ENCODE results near the gene PSMB3.
A peak's percentile ranks its signal among the peaks of the same experiment; 100 is the strongest.

PSMB3 gene

DNA sequence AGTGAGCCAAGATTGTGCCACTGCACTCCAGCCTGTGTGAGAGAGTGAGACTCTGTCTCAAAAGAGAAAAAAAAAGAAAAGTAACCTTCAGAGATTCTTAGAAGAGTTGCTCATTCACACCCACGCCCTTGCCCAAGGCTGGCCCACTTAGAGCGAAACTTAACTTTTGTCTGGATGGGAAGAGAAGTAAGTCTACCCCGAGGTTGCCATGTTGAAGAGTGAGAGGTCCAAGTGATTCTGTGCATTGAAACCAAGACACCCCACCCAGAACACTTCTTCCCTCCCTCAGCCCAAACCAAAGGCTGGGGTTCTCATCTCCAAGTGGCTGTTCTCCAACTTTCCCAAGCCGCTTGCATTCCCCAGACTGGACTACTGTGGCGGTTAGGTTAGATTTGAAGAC is 24.8 kb upstream of the PSMB3 start:
- Histone ChIP-seq H3K27ac (ENCODE audit: low read depth, low read length, poor library complexity, severe bottlenecking) (peak overlapping the region; percentile 4), H3K4me3 (ENCODE audit: low read depth, low read length, poor library complexity, severe bottlenecking) (no peak overlapping the region), H3K9me2 (ENCODE audit: low read depth, low read length) (no peaks in the 10 kb centered on the region), H3K9me3 (ENCODE audit: low read length) (no peaks in the 10 kb centered on the region), H2AFZ (ENCODE audit: low read length) (no peak overlapping the region), H3K4me1 (ENCODE audit: insufficient read depth, low read length, severe bottlenecking) (peaks cover 37% of the 10 kb centered on the region), H3K9ac (ENCODE audit: low read length) (no peak overlapping the region), H3K79me2 (ENCODE audit: insufficient read depth, low read length) (no peaks in the 10 kb centered on the region), H3K27me3 (ENCODE audit: insufficient read depth, low read length) (no peaks in the 10 kb centered on the region), H3K4me2 (ENCODE audit: low read length) (no peak overlapping the region), H3K36me3 (ENCODE audit: insufficient read depth, low read length) (peaks cover 16% of the 10 kb centered on the region; the same call in 1 of the 2 replicates), H3F3A (ENCODE audit: insufficient read depth, low read length) (no peaks in the 10 kb centered on the region), H4K20me1 (ENCODE audit: insufficient read depth, low read length) (no peaks in the 10 kb centered on the region)
- TF ChIP-seq CTCF (IDR thresholded peaks at IDR 0.05; ENCODE audit: low read length) (no peak), EZH2 (IDR thresholded peaks at IDR 0.05; ENCODE audit: borderline replicate concordance, low read length) (no peak)

GRCh38 chr17:38728290-38728831 is 24.2 kb upstream of the PSMB3 start:
- no peaks in the 10 kb centered on the region for H3K79me2 ChIP-seq (ENCODE audit: insufficient read depth, low read length)

GRCh38 chr17:38729368-38729885 is 23.1 kb upstream of the PSMB3 start:
- H3K9ac ChIP-seq (ENCODE audit: low read length), result peak overlapping the region; percentile 78
- H3K9me3 ChIP-seq (ENCODE audit: low read length), result no peaks in the 10 kb centered on the region
- H3K27me3 ChIP-seq (ENCODE audit: insufficient read depth, low read length), result no peaks in the 10 kb centered on the region
- H3K4me2 ChIP-seq (ENCODE audit: low read length), result peak overlapping the region; percentile 93
- H3K4me3 ChIP-seq (ENCODE audit: low read depth, low read length, poor library complexity, severe bottlenecking), result peak overlapping the region; percentile 67
- no peaks in the 10 kb centered on the region for H4K20me1 ChIP-seq (ENCODE audit: insufficient read depth, low read length)
- no peak overlapping the region for H2AFZ ChIP-seq (ENCODE audit: low read length)
- H3K9me2 ChIP-seq (ENCODE audit: low read depth, low read length), result no peaks in the 10 kb centered on the region
- H3K79me2 ChIP-seq (ENCODE audit: insufficient read depth, low read length), result no peaks in the 10 kb centered on the region
- peak overlapping the region; percentile 22 for H3K27ac ChIP-seq (ENCODE audit: low read depth, low read length, poor library complexity, severe bottlenecking)
- no peak for TF ChIP-seq EZH2 (IDR thresholded peaks at IDR 0.05; ENCODE audit: borderline replicate concordance, low read length)
- TF ChIP-seq CTCF (IDR thresholded peaks at IDR 0.05; ENCODE audit: low read length), result no peak
- H3F3A ChIP-seq (ENCODE audit: insufficient read depth, low read length), result peaks cover 5% of the 10 kb centered on the region; the same call in 1 of the 2 replicates
- peaks cover 43% of the 10 kb centered on the region for H3K4me1 ChIP-seq (ENCODE audit: insufficient read depth, low read length, severe bottlenecking)
- peaks cover 8% of the 10 kb centered on the region; the same call in 1 of the 2 replicates for H3K36me3 ChIP-seq (ENCODE audit: insufficient read depth, low read length)

More at GRCh38 chr17:38728290-38728831, 24.2 kb upstream of the PSMB3 start:
- H4K20me1 ChIP-seq (ENCODE audit: insufficient read depth, low read length), result no peaks in the 10 kb centered on the region
- peaks cover 37% of the 10 kb centered on the region for H3K4me1 ChIP-seq (ENCODE audit: insufficient read depth, low read length, severe bottlenecking)
- H2AFZ ChIP-seq (ENCODE audit: low read length), result no peak overlapping the region
- TF ChIP-seq CTCF (IDR thresholded peaks at IDR 0.05; ENCODE audit: low read length) (no peak), EZH2 (IDR thresholded peaks at IDR 0.05; ENCODE audit: borderline replicate concordance, low read length) (no peak)
- no peak overlapping the region for H3K4me3 ChIP-seq (ENCODE audit: low read depth, low read length, poor library complexity, severe bottlenecking)
- peak overlapping the region; percentile 4 for H3K27ac ChIP-seq (ENCODE audit: low read depth, low read length, poor library complexity, severe bottlenecking)
- no peak overlapping the region for H3K4me2 ChIP-seq (ENCODE audit: low read length)
- no peaks in the 10 kb centered on the region for H3K9me2 ChIP-seq (ENCODE audit: low read depth, low read length)
- no peak overlapping the region for H3K9ac ChIP-seq (ENCODE audit: low read length)
- no peaks in the 10 kb centered on the region for H3K9me3 ChIP-seq (ENCODE audit: low read length)
- no peaks in the 10 kb centered on the region for H3K27me3 ChIP-seq (ENCODE audit: insufficient read depth, low read length)
- H3F3A ChIP-seq (ENCODE audit: insufficient read depth, low read length), result no peaks in the 10 kb centered on the region
- peaks cover 10% of the 10 kb centered on the region; the same call in 1 of the 2 replicates for H3K36me3 ChIP-seq (ENCODE audit: insufficient read depth, low read length)

Data from OCI-LY1 (cell line).